Stimulated activated CD4-positive, alpha-beta T cell treated with anti-CD3 and anti-CD28 coated beads, TNF-alpha, amount 100 ng/mL, for 24 hours (primary cell): ENCODE measurements around the gene WT1.
A peak's percentile ranks its signal among the peaks of the same experiment; 100 is the strongest.
"Not testable (repeated sequence)": the region's sequence is repeated elsewhere in the genome, so short reads cannot be mapped to it uniquely, and the experiment has no call there.

Experiments
- DNase-seq, 3 experiments: peaks; one replicate each; pipeline ENCODE4 v3.0.0-alpha.2; 2020; ENCODE audit warnings: low read depth in 3 of 3

Gene WT1

DNA sequence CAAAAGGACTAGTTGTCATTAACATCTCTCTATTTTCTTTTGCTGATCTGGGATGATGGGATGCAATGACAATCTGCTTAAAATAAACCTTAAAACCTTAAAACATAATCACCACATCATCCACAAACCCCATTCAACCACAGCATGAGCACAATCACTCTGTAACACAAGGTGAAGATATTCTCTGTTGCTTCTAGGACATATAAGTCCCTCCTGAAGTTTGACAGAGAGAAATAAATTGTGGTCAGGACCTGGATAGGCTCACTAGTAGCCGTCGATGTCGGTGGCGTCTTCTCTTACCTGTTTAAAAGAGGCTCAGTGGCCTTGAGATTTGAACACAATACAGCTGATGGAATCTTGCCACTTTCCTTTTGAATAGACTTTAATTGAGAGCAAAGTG, 47.9 kb downstream of the WT1 start:
- no peak for DNase-seq

DNA sequence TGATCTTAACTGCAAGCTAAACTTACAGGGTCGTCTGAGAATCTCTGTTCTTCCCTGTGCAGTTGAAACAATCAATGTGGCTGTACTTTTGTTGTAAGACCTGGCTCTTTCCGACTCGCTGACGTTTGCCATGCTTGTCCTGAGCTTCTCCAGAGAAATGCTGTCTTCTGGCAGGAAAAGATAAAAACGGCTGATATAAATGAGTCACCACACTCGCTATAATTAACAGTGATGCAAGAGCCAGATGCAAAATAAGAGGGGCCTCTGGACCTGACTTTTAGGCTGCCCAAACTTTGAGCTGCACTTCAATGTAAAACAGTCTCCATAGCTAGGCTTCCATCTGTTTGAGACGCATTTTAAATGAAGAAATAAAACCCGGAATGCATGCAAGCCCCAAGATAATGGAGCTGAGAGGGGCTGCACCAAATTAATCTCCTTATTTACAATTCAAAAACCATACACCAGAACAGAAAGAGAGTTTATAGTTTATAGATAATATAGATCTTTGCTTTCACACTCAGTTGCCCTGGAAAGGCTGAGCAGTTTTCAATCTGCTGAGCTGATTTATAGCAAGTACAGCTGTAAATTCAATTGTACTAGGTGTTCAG, 48.5 kb downstream of the WT1 start:
- DNase-seq = no peak

DNA sequence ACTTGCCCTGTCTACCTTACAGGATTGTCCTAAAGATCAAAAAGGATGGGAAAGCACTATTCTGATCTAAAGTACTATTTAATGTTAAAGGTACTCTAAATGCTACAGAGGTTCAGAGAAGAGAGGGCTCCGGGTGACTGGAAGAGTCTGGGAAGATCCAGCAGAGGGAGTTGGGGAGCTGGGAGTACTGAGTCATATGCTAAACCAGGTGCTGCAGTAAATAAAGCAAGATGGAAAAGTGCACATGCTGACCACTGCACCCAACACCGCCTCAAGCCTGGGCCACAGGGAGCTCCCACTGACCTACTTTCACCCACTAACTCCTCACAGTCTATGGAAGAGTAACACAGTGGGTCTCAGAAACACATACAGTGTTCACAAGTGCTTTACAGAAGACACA, 49.3 kb downstream of the WT1 start:
- no peak for DNase-seq

DNA sequence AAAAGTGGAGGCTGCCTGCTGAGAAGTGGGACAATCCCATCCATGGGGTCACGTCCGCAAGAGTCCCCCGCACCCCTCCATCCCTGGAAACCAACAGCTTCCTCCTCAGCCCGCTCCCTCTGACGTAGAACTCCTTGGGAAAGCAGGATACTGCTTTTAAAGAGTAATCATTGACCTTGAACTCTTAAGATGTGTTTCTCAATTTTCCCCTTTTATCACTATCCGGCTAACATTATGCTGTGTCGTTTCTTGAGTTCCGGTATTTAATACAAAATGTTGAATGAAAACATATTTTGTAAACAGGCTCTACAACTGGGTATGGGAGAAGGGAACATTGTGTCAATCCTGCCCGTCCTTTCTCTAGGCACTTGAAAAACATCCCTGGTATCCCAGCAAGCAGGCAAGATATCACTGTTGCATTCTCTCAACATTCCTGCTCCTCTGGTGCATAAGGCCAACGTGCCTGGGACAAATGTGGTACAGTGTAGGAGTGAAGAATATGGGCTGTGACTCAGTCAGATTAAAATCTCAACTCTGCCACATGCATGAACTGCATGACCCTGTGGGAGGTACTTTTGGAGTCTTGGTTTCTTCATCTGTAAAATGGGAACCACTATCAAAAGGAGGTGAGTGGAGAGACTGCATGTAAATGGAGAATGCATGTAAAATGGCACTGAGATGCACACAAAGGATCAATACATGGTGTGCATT, 52.8 kb downstream of the WT1 start:
- no peak for DNase-seq

DNA sequence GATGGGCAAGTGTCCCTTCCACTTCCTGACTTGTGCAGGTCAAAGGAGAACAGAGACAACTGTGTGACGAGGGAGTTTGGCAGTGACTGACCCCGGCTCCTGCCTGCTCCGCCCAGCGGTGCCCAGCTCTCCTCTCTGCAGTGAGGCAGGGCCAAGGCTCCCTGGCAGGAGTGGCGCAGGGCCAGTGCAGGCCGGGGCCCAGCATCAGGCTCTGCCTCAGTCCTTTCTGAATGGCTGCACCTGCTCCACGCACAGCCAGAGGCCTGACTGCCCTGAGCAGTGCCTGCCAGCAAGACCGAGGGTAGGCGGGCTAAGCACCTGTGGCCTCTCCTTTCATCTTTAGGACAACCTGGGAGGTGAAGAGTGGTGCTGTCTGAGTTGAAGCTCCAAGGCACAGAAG, 54.2 kb downstream of the WT1 start:
- DNase-seq = no peak

DNA sequence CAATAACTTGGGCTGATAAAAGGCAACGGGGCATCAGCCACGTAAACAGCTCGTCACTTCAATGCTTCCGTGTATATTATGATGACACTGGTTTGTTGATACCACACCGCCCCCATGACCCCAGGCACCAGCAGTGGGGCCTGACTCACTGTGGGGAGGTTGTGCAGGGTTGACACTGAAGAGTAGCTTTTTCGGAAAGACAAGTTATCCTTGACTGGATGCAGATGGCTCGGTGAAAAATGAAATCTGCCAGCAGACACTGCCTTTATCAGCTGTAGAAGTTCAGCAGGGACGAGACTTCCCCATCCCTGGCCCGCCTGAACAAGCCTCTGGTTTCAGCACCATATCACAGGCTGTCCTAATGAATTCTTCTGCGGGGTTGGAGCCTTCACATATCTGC, 55.6 kb downstream of the WT1 start:
- DNase-seq = no peak

DNA sequence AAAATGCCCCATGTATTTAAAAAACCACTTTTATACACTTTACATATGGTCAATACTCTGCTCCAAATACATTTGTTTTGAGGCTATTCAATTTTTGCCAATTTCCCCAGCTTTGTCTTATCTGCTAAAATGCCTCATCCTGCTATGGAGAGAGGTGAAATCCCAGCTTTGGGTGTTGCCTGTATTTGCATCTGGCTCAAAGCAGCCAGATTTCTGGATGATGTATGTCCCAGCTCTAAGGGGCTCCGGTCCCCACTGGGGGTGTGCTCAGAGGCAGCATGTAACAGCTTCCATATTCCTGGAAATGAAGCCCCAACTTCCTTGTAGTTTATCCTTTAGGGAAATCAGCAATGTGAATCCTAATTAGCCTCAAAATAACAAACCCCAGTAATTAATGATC, 59.5 kb downstream of the WT1 start:
- no peak for DNase-seq

DNA sequence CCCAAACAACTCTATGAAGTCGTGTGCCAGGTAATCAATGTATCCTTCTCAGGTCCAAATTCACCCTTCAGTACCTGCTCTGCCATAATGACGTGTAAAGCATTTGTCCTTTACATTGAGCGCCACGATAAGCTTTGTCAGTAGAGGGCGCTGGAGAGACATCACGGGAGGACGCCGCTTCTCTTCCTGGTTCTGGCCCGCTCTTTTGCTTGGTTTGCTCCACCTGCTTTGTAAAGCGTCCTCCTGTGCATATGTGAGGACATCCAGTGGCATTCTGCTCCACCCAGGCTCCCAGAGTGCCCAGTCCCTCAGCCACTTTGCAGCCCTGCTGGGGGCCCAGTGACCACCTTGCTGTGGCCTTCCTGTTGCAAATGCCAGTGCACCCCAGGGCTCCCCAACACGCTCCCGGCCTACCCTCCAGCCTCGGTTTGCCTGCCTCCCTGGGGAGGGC, 61.1 kb downstream of the WT1 start:
- DNase-seq = peak in 1 of 3 experiments; percentile 33

DNA sequence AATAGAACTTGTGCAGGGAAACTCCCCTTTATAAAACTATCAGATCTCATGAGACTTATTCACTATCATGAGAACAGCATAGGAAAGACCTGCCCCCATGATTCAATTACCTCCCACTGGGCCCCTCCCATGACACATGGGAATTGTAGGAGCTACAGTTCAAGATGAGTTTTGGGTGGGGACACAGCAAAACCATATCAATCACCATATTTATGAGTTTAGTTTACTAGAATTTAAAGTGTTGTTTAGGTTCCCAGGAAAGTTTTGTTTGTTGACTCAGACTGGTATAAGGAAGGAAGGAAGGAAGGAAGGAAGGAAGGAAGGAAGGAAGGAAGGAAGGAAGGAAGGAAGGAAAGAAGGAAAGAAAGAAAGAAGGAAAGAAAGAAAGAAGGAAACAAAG, 65.4 kb downstream of the WT1 start:
- DNase-seq = not testable (repeated sequence)

DNA sequence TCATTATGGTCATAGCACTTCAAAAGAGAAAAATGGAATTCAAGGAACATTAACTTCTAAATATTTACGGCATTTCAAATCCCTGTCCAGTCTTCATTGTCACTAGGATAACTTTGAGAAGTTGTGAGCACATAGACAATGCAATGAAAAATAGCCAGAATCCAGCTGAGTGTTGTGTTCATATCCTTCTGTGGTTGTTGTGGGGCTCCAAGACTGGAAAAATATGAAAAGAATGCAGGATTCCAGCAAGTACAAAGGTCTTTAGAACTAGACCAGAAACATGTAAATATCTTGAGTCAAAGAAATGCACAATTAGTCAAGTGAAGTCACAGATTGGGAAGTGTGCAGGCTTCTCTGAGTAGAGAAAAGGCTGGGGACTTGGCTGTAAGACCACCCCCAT, 68.7 kb downstream of the WT1 start:
- no peak for DNase-seq

DNA sequence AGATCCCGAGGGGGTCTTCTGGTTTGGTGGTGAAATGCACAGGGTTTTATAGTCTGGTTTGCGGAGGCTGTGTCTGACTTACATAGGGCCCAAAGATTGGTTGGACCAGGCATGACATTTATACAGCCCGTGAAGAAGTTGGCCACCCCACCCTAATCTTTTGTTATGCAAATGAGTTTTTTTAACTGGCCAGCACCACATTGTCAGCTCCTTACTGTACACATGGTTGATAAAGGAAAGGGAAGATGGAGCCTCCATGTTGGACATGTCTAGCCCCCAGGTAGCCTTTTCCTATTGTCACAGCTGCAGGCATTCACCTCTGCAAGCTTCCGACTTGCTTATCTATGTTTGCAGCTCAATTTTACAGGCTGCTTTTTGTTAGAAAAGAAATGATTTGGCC, 70.1 kb downstream of the WT1 start:
- DNase-seq = no peak

DNA sequence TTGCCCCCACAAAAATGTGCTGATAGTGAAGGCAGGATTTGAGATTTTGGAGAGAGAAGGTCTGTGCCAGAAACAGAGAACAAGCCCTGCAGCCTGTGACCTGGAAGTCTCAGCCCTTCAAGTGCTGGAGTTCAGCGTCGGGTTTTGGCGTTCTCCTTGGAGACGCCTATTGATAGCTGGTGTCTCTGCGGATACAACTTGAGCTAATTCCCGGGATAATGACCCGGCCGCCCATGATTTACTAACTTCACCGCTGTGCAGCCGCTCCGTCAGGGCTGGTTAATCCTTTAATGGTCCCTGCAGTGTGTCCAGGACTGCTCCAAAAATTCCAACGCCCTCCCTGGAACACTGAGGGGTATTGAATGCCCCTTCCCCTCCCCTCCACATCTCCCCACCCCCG, 76.6 kb downstream of the WT1 start:
- no peak for DNase-seq

DNA sequence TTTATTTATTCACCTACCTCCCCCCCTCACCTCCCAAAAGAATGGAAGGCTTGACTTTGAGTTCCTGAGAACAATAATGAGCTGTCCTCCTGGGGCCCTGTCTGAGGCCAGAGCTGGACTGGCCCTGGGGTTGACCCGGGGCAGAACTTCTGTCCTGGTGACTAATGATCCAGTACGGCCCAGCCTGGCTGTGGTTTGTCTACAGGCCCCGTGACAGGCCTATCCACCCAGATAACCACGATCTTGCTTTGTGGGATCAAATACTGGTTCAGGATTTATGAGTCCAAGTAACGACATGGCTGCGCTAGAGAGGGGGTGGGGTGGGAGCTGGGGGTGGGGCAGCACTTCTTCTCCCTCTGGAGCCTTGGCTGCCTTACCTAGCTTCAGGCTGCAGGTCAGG, 81.5 kb downstream of the WT1 start:
- DNase-seq = no peak

DNA sequence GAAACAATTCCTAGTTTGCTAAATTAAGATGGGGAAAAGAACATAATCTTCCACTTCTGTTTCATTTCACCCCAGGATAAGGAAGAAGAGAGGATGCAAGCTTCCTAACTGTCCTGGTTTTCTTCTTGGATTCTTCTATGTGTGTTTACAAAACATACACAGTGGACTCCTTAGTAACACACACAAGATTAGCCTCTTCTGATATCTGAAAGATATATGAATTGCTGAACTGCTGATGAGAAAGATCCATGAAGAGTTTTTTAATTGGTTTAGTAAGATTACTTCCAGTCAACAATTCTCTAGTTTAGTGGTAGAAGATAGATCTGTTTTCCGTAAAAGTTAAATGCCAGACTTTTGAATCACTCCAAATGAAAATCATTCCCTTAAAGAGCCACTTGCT, 86.8 kb downstream of the WT1 start:
- no peak for DNase-seq

DNA sequence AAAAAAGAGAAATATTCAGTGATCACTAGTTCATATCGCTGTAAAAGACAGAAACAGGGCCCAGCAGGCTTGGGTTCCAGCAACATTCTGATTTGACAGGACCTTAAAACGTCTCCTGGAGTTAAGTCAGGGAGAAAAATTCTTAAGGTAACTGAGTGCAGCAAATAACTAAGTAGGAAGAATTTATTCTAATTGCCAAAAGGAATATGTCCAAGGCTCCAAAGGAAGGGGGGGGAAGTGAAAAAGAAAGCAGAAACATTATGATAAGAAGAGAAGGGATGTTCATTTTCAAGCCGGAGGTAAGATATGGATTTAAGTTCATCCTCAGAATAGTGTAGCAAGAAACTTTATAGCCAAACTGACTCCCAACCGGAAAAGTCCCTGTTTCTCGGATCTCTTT, 90.4 kb downstream of the WT1 start:
- no peak for DNase-seq

DNA sequence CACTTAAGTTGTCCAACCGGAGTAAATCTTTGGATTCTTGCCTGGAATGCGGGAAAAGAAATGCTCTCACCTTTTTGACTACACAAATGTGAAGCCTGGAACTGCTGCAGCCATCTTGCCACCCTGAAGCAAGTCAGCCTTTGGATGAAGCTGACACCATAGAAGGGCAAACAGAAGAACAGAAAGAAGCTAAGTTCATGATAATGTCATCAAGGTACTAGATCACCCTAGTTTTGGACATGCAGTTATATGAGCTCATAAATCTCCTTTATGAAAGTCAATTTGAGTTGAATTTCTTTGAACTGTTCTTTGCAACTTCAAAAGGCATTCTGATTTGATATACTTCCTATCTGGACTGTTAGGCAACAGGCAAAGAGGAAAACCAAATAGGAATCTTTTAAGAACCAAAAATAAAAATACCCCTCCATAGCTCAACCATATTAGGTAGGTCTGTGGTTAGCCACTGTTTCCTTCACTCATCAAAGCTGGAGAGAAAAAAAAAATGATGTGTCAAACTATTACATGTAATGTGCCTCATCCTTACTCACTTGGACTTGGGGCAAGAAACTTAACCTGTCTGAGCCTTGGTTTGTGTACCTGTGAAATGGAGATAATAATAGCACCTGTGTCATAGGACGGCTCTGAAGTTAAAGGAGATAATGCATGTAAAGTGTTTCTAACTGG, 91.9 kb downstream of the WT1 start:
- DNase-seq = no peak

DNA sequence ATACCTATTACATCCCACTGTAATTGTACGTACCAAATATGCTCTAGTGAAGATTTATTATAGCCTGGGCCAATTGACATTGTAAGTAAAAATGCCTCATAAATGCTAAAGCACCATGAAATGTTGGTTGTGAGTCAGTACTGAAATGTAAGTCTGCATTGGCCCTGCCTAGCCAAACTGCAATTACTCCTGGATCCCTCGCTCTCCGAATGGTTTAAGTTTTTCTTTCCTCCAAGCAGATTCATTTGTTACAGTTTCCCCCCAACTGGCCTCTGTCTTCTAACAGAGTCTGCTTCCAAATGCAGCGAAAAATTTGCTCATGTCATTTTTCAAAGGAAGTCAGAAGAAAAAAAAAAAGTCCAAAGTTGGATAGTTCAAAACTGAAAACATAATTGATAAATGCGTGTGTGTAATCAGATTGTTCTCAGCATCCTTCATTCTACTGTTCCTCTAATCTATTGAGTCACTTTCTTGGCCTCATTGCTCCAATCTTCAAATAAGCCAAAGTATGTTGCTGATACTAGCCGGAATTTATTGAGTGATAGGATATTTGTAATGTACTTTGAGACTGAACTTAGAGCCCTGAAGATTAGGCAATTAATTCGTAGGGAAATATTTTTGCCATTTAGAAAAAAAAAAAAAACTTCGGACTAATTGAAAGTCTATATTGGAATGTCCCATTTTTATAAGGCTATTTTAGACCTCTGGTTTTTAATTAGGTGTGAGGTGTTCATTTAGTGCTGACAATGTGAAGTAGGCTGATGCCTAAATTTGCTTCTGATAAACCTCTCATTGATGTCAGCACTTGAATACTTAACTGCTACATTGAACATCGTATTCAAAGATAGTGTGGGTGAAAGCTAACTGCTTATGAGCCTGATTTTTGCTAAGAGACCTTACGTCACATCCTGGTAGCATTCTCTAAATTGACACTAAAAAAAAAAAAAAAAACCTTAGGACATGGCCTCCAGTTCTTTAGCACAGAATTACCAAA, 93.4 kb downstream of the WT1 start:
- DNase-seq = no peak

DNA sequence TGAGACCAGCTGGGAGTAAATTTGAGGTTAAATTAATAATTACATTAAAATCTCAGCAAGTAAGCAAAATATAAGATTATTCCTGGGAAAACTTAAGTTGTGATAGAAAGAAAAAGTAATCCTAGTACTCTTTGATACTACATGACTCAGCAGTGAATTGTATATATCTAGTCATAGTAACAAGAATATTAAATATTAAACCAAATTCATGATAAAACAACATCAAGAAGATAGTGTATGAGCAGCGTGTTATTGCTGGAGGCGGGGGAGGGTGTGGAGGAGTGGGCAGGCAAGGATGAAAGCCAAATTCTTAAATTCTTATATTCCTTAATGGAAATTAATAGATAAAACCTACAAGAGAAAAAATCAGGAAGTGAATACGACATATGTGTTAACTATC, 95.2 kb downstream of the WT1 start:
- no peak for DNase-seq
